Measurements from ENCODE around the gene NF2.

Gene NF2

DNA sequence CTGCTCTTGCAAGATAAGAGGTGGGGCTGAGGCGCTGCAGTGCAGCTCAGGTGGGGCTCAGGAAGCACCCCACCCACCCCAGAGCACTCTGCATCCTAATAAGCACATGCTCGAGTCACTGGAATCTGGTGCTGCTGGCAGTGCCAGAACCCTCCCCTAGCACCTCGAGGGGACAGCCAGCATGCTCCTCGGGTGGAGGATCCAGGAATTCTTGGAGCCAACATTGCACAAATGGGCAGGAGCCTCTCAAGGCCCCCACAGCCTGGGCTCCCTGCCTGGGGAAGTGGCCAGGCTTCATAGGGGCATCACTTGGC lies 88.9 kb downstream of the NF2 start:
- H3K27me3 Mint-ChIP-seq: no peaks in the 10 kb centered on the region
- H3K27ac Mint-ChIP-seq (ENCODE audit: low read depth): no peak overlapping the region
- DNase-seq (ENCODE audit: low spot score in 2 of 2): no peak
- no peak for ATAC-seq (replicated peaks; ENCODE audit: extremely low read depth, poor library complexity, severe bottlenecking)
- H3K9me3 Mint-ChIP-seq: no peaks in the 10 kb centered on the region
- H3K4me1 Mint-ChIP-seq: no peaks in the 10 kb centered on the region
- H3K4me3 Mint-ChIP-seq: no peak overlapping the region
- peaks cover 23% of the 10 kb centered on the region for H3K36me3 Mint-ChIP-seq (ENCODE audit: insufficient read depth)

GRCh38 chr22:29693161-29693560 lies 89.7 kb downstream of the NF2 start:
- Mint-ChIP-seq H3K36me3 (ENCODE audit: insufficient read depth) (peaks cover 24% of the 10 kb centered on the region), H3K4me3 (no peak overlapping the region), H3K27ac (ENCODE audit: low read depth) (no peak overlapping the region), H3K4me1 (no peaks in the 10 kb centered on the region), H3K27me3 (no peaks in the 10 kb centered on the region), H3K9me3 (no peaks in the 10 kb centered on the region)
- ATAC-seq (replicated peaks; ENCODE audit: extremely low read depth, poor library complexity, severe bottlenecking) (no peak), DNase-seq (ENCODE audit: low spot score in 2 of 2) (no peak)

- Mint-ChIP-seq H3K27ac (ENCODE audit: low read depth) (no peak overlapping the region), H3K4me3 (no peak overlapping the region), H3K9me3 (no peaks in the 10 kb centered on the region), H3K4me1 (no peaks in the 10 kb centered on the region), H3K36me3 (ENCODE audit: insufficient read depth) (peaks cover 25% of the 10 kb centered on the region), H3K27me3 (no peaks in the 10 kb centered on the region)
- DNase-seq (ENCODE audit: low spot score in 2 of 2) (no peak), ATAC-seq (replicated peaks; ENCODE audit: extremely low read depth, poor library complexity, severe bottlenecking) (no peak)
These were observed 90.2 kb downstream of the NF2 start for GRCh38 chr22:29693671-29694070.

GRCh38 chr22:29695129-29695926 lies 91.9 kb downstream of the NF2 start:
- Mint-ChIP-seq H3K27me3 (no peaks in the 10 kb centered on the region), H3K9me3 (no peaks in the 10 kb centered on the region), H3K27ac (ENCODE audit: low read depth) (no peak overlapping the region), H3K36me3 (ENCODE audit: insufficient read depth) (peaks cover 24% of the 10 kb centered on the region), H3K4me1 (no peaks in the 10 kb centered on the region), H3K4me3 (no peak overlapping the region)
- ATAC-seq (replicated peaks; ENCODE audit: extremely low read depth, poor library complexity, severe bottlenecking): no peak
- DNase-seq (ENCODE audit: low spot score in 2 of 2): no peak

DNA sequence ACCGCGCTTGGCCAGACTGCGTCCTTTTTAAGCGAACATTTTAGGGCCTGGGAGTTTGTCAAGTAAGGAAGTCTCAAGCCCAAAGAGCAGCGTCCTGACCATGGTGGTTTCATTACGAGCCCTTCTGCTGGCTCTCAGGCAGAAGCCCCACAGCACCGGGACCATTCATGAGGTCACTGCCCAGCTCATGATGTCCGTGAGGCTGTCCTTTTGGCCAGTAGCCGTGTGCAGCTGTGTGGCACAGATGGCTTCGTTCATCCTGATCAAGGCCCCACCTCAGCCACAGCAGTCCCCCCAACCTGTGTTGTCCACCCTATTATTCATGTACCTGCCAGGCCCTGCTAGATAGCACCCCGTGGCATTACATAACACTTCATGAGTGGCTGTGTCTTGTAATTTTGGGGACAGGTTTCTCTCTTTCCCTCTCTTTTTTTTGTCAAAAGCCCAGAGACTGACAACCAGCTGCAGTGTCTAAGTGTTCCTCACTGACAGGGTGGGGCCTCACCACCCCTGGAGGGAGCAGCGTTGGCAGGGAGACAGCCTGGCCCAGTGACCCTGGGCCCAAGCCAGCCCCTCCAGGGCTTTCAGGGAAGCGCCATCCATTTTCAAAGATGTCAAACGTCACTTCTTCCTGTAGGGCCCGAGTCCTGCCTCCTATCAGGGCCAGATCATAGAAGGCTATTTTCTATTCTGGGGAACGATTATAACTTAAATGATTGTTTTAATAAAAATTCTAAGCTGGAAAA lies 94.6 kb downstream of the NF2 start:
- H3K9me3 Mint-ChIP-seq: no peaks in the 10 kb centered on the region

GRCh38 chr22:29700206-29700899 lies 96.9 kb downstream of the NF2 start:
- no peak for ATAC-seq (replicated peaks; ENCODE audit: extremely low read depth, poor library complexity, severe bottlenecking)
- Mint-ChIP-seq H3K27me3 (no peaks in the 10 kb centered on the region), H3K4me3 (no peak overlapping the region), H3K9me3 (no peaks in the 10 kb centered on the region), H3K4me1 (no peaks in the 10 kb centered on the region), H3K27ac (ENCODE audit: low read depth) (no peak overlapping the region), H3K36me3 (ENCODE audit: insufficient read depth) (peaks cover 18% of the 10 kb centered on the region)
- DNase-seq (ENCODE audit: low spot score in 2 of 2): no peak

More for the DNA sequence above, 94.6 kb downstream of the NF2 start:
- DNase-seq (ENCODE audit: low spot score in 2 of 2) (no peak), ATAC-seq (replicated peaks; ENCODE audit: extremely low read depth, poor library complexity, severe bottlenecking) (no peak)
- Mint-ChIP-seq H3K27me3 (no peaks in the 10 kb centered on the region), H3K36me3 (ENCODE audit: insufficient read depth) (peaks cover 24% of the 10 kb centered on the region), H3K27ac (ENCODE audit: low read depth) (no peak overlapping the region), H3K4me3 (no peak overlapping the region), H3K4me1 (no peaks in the 10 kb centered on the region)

DNA sequence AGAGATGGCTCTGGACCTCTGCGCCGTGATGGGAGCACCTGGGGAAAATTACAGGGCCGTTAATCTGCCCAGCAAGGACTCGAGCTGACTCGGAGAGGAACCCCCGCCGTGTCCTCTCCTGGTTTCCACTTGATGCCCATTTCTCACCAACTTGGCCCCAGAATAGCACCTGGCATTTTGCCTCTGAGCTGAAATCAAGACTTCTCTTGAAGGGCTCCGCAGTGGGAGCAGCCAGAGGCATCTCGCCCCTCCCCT lies 97.4 kb downstream of the NF2 start:
- no peak overlapping the region for H3K4me3 Mint-ChIP-seq
- no peaks in the 10 kb centered on the region for H3K27me3 Mint-ChIP-seq
- H3K4me1 Mint-ChIP-seq: no peaks in the 10 kb centered on the region
- H3K36me3 Mint-ChIP-seq (ENCODE audit: insufficient read depth): peaks cover 15% of the 10 kb centered on the region
- no peak for DNase-seq (ENCODE audit: low spot score in 2 of 2)
- no peak overlapping the region for H3K27ac Mint-ChIP-seq (ENCODE audit: low read depth)
- no peaks in the 10 kb centered on the region for H3K9me3 Mint-ChIP-seq
- no peak for ATAC-seq (replicated peaks; ENCODE audit: extremely low read depth, poor library complexity, severe bottlenecking)

- no peak overlapping the region for H3K4me3 Mint-ChIP-seq
- no peaks in the 10 kb centered on the region for H3K4me1 Mint-ChIP-seq
- no peaks in the 10 kb centered on the region for H3K9me3 Mint-ChIP-seq
- H3K27me3 Mint-ChIP-seq: no peaks in the 10 kb centered on the region
- H3K36me3 Mint-ChIP-seq (ENCODE audit: insufficient read depth): peaks cover 10% of the 10 kb centered on the region
- ATAC-seq (replicated peaks; ENCODE audit: extremely low read depth, poor library complexity, severe bottlenecking) (no peak), DNase-seq (ENCODE audit: low spot score in 2 of 2) (no peak)
- H3K27ac Mint-ChIP-seq (ENCODE audit: low read depth): no peak overlapping the region
These were observed 97.9 kb downstream of the NF2 start for GRCh38 chr22:29701155-29701999.

DNA sequence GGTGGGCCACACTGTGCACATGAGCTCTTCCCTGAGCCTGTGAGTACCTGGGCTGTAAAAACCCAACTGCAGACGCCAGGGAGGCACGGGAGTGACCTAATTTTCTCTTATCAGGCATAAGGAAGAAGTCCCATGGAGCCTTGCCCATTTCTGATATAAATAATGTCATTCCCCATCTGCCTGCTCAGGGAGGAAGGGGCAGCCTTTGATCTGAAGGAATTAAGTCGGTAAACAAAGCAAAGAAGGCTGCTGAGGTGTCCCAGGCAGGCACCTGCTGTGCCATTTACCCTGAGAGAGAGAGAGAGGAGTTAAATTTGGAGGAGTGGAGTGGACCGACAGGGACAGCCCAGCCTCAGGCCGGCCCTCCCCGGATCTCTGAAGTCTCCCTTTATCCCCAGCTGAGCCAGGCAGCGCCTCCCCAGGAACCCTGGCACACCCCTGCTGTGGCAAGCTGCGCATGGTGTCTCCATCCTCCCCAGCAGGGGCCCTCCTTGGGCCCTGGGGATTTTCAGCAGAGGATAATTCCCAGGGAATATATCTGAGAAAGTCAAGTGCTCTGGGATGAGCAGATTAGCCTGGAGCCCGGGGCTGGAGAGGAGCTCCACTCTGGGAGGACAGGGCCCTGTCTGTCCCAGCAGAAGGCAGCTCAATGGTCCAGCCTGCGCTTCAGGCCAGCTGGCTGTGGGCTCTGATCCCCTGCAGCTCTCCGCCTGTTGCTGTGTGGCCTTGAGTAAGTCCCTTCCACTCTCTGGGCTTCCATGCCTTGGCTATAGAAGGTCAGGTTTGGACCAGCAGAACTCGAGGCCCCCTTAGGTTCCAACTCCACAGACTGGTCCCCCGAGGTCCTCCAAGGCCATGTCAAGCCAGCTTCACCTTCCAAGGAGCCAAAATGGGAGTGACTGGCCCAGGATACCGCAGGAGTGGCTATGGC lies 98.8 kb downstream of the NF2 start:
- no peak for ATAC-seq (replicated peaks; ENCODE audit: extremely low read depth, poor library complexity, severe bottlenecking)
- H3K9me3 Mint-ChIP-seq: no peaks in the 10 kb centered on the region
- no peak overlapping the region for H3K4me3 Mint-ChIP-seq
- H3K27me3 Mint-ChIP-seq: no peaks in the 10 kb centered on the region
- no peak for DNase-seq (ENCODE audit: low spot score in 2 of 2)
- H3K4me1 Mint-ChIP-seq: no peaks in the 10 kb centered on the region
- no peak overlapping the region for H3K27ac Mint-ChIP-seq (ENCODE audit: low read depth)
- peaks cover 3% of the 10 kb centered on the region for H3K36me3 Mint-ChIP-seq (ENCODE audit: insufficient read depth)

DNA sequence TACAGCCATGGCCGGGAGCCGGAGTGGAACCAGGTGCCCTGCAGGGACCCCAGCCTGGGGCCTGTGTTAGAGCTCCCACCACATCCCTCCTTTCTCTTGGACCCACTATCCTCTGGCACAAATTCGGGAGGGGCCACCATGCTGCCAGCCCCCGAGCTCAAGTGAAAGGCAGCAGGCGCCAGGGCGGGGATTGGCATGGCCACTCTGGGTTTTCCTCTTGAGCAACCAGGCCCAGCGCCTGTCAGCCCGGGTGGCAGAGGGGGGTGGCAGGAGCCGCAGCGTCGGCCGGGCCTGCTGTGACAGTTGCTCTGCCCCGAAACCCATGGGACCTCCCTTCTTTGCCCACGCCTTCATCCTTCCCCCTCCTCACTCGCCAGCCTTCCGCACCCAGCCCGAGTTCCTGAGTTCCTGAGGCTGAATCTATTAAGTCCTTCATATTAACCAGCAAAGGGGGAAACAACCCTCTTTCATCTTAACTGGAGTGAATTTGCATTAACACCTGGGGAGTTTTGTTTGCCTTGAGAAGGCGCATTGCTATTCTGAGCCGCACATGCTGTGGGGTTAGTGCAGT lies 99.6 kb downstream of the NF2 start:
- no peak overlapping the region for H3K4me3 Mint-ChIP-seq
- no peaks in the 10 kb centered on the region for H3K9me3 Mint-ChIP-seq
- H3K27ac Mint-ChIP-seq (ENCODE audit: low read depth): no peak overlapping the region
- no peaks in the 10 kb centered on the region for H3K27me3 Mint-ChIP-seq
- DNase-seq (ENCODE audit: low spot score in 2 of 2) (no peak), ATAC-seq (replicated peaks; ENCODE audit: extremely low read depth, poor library complexity, severe bottlenecking) (no peak)
- H3K4me1 Mint-ChIP-seq: no peaks in the 10 kb centered on the region
- peaks cover 3% of the 10 kb centered on the region for H3K36me3 Mint-ChIP-seq (ENCODE audit: insufficient read depth)

DNA sequence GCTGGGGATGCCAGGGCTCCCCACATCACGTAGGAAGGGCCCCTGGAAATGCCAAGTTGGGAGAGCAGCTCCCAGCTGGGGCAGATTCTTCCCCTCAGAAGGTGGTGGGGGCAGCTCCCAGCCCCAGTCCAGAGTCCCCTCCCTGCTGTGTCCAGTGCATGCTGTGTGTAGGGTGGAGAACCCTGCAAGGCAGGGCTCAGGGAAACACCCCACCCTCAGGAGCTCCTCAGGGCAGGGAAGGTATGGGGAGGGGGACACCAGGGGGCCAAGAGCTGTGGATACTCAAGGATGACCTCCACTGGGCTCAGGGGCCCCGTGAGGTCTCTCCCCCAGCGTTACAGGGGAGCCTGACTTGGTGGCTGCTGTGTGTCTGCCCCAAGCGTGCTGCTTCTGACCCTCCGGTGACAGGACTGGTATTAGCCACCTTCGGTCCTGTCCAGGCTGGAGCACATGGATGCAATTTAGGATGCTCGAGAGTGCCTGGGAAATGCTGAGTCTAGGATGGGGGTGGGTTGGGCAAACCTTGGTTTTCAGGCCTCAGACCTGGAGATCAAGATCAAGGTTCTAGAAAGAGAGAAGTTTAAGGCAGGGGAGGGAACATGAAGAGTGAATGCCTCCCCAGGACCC lies 100.2 kb downstream of the NF2 start:
- Mint-ChIP-seq H3K27ac (ENCODE audit: low read depth) (no peak overlapping the region), H3K4me3 (no peak overlapping the region), H3K9me3 (no peaks in the 10 kb centered on the region), H3K27me3 (peaks cover 6% of the 10 kb centered on the region), H3K4me1 (no peaks in the 10 kb centered on the region), H3K36me3 (ENCODE audit: insufficient read depth) (no peaks in the 10 kb centered on the region)
- ATAC-seq (replicated peaks; ENCODE audit: extremely low read depth, poor library complexity, severe bottlenecking) (no peak), DNase-seq (ENCODE audit: low spot score in 2 of 2) (no peak)
